ENCODE results near the gene UBE2J1.

DNA sequence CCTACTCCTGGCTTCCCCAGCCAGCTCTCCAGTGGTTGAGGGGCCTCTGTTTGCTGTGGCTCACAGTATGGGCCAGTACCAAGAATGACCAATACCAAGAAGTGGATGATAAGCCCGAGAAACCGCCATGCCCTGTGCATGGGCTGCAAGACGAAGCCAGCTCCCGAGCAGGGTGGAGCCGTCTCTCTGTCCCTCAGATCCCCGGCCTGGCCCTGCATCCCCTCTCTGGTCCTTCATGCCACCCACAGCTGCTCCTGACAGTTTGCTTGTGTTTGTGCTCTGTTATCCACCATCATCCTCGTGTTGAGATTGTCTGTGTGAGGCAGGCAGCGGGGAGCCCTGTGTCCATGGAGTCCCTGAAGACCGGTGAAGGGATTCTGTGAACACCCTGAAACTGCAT, 73.6 kb downstream of the UBE2J1 start:
- TF ChIP-seq SIN3A (IDR thresholded peaks at IDR 0.05; ENCODE audit: borderline replicate concordance, low read depth, low read length) (no peak), RAD21 (IDR thresholded peaks at IDR 0.05; ENCODE audit: low read length) (no peak), RFX5 (IDR thresholded peaks at IDR 0.05; ENCODE audit: low read length) (no peak), YY1 (IDR thresholded peaks at IDR 0.05; ENCODE audit: low read depth) (no peak), GATA2 (CRISPR knock-in tag; IDR thresholded peaks at IDR 0.05) (no peak)
- TF ChIP-seq, protein P1, sequence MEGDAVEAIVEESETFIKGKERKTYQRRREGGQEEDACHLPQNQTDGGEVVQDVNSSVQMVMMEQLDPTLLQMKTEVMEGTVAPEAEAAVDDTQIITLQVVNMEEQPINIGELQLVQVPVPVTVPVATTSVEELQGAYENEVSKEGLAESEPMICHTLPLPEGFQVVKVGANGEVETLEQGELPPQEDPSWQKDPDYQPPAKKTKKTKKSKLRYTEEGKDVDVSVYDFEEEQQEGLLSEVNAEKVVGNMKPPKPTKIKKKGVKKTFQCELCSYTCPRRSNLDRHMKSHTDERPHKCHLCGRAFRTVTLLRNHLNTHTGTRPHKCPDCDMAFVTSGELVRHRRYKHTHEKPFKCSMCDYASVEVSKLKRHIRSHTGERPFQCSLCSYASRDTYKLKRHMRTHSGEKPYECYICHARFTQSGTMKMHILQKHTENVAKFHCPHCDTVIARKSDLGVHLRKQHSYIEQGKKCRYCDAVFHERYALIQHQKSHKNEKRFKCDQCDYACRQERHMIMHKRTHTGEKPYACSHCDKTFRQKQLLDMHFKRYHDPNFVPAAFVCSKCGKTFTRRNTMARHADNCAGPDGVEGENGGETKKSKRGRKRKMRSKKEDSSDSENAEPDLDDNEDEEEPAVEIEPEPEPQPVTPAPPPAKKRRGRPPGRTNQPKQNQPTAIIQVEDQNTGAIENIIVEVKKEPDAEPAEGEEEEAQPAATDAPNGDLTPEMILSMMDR (IDR thresholded peaks at IDR 0.05), result no peak
